HG03457 (cell line): ENCODE data around the gene OTOA.
"Not testable (repeated sequence)": the region's sequence is repeated elsewhere in the genome, so short reads cannot be mapped to it uniquely, and the experiment has no call there.

Experiments
- ATAC-seq: cut with Tn5 transposase; IDR thresholded peaks from one replicate; pipeline ENCODE4 v1.9.1; 2021; ENCODE audit warnings: moderate number of reproducible peaks; ENCODE audit not compliant: unreplicated experiment

Gene OTOA

DNA sequence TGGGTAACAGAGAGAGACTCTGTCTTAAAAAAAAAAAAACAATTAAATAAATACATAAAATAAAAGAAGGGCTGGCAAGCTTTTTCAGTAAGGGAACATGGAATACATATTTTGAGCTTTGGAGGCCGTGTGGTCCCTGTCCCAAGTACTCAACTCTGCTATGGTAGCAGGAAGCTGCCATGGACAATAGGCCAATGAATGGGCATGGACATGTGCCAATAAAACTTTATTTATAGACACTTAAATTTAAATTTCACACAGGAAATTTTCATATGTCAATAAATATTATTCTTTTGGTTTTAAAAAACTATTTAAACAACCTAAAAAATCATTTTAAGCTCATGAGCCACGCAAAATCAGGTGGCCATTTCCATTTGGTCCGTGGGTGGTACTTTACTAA, 3.8 kb downstream of the OTOA start:
- ATAC-seq, result no peak

- ATAC-seq, result no peak
Observed at GRCh38 chr16:21673469-21673868, 9.7 kb downstream of the OTOA start.

GRCh38 chr16:21674456-21674855, 10.7 kb downstream of the OTOA start:
- ATAC-seq, result not testable (repeated sequence)

- not testable (repeated sequence) for ATAC-seq
Observed at GRCh38 chr16:21680714-21681113, 16.9 kb downstream of the OTOA start.

- no peak for ATAC-seq
Observed at GRCh38 chr16:21683184-21683583, 19.4 kb downstream of the OTOA start.

GRCh38 chr16:21684199-21684598, 20.4 kb downstream of the OTOA start:
- no peak for ATAC-seq

GRCh38 chr16:21685034-21685455, 21.3 kb downstream of the OTOA start:
- ATAC-seq, result no peak

DNA sequence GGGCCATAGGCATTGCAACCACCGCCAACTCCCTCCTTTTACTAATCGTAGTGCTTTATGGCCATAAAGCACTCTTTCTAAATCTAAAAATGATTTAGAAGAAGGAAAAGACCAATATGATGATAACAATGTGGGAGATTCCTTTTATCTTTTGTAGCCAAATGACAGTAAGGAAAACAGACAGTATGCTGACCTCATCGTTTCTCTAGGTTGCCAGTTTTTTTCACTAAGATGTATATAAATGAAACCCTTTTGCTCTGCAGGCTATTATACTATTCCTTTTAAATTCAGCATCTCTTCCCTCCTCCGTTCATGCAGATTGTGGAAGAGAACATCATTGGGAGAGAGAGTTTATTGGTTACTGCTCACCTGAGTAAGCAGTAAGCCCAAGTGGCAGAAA, 25.3 kb downstream of the OTOA start:
- ATAC-seq, result no peak

- ATAC-seq, result not testable (repeated sequence)
Observed at GRCh38 chr16:21690967-21691366, 27.2 kb downstream of the OTOA start.

- no peak for ATAC-seq
Observed at GRCh38 chr16:21694609-21695008, 30.8 kb downstream of the OTOA start.

DNA sequence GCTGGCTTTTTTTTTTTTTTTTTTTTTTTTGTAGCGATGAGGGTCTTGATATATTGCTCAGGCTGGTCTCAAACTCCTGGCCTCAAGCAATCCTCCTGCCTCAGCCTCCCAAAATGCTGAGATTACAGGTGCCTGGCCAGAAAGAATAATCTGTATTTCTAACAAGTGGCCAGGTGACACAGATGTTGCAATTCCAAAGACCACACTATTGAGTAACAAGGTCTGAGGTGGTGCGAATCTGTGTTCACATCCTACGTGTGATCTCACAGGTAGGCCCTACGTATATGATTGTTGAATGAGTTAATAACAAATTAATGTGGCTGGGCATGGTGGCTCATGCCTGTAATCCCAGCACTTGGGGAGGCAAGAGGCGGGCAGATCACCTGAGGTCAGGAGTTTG, 33.3 kb downstream of the OTOA start:
- ATAC-seq, result no peak

DNA sequence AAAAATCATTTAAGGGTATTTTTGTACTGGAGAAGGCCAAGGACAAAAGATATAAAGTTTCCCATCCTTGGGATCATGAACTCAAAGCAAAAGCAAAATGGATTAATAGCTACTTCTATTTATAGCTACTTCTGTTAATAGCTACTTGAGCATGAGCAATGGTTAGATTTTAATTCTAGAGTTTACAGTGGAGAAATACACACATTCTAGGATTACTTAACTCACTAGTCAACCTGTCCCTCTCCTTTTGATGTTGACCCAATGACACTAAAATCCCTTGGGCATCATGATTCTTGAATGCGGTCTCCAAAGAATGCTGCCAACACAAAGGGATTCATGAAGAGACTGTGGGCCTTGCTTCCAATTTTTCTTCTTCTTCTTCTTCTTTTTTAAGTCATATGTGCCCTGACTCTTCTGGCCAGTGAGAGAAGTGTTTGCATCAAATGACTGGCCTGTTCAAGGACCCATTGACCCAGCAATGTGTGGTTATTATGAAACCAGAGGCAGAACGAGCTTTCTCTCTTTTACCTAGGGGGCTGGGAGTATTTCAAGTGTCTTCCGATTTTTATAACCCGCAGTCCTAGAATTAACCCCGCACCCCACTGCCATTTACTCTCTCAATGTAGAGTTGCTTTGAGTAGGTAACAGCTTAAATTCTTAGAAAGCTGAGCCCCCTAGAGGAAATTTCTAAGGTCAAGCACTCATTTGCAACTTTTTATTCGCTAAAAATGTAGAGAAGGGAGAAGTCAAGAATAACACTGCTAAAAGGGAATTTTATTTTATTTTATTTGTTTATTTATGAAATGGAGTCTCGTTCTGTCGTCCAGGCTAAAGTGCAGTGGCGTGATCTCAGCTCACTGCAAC, 34.6 kb downstream of the OTOA start:
- no peak for ATAC-seq

DNA sequence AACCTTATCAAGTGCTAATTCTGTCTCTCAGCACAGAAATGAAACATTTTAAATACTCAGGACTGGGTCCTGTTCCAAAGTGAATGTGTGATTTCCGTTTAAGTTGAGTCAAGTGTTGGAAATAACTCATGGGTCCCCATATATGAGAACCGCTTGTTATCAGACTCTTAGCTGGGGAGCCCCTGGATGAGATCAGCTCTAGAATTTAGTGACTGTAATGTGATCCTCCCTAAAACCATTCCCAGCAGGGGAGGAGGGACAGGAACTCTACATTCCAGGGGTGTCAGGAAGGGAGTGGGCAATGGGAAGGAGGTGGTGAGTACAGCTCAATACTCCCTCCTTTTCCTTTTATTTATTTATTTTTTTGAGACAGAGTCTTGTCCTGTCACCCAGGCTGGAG, 37.5 kb downstream of the OTOA start:
- ATAC-seq, result no peak

- no peak for ATAC-seq
Observed at GRCh38 chr16:21702276-21702675, 38.5 kb downstream of the OTOA start.

DNA sequence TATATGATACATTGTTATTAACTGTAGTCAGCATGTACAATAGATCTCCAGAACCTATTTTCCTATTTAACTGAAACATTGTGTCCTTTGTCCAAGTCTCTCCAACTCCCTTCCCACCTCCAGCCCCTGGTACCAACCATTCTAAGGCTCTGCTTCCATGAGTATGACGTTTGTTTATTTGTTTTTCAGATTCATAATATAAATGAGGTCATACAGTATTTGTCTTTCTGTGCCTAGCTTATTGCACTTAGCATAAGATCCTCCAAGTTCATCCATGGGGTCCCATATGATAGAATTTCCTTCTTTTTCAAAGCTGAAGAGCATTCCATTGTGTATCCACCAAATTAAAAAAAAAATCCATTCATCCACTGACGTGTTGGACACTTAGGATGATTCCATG, 39.4 kb downstream of the OTOA start:
- no peak for ATAC-seq

GRCh38 chr16:21703589-21704174, 39.9 kb downstream of the OTOA start:
- peak; percentile 76 for ATAC-seq

- no peak for ATAC-seq
Observed at GRCh38 chr16:21704266-21704665, 40.5 kb downstream of the OTOA start.

DNA sequence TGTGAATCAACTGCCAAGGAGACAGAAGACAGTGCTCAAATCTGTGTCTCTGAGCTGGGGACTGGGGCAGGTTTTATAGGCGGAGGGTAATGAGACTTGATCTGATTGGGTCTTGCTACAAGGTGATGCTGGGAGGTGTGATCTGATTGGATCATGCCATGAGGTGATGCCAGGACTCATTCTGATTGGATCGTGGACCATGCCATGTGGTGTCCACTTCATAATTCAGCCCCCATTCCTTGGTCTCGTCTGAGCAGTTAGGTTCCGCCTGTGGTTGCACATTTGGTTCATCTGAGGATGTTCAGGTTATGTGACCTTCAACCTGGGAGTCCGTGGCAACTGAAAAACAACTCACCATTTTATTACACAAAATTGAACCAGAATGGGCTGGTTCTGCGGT, 41.0 kb downstream of the OTOA start:
- no peak for ATAC-seq

DNA sequence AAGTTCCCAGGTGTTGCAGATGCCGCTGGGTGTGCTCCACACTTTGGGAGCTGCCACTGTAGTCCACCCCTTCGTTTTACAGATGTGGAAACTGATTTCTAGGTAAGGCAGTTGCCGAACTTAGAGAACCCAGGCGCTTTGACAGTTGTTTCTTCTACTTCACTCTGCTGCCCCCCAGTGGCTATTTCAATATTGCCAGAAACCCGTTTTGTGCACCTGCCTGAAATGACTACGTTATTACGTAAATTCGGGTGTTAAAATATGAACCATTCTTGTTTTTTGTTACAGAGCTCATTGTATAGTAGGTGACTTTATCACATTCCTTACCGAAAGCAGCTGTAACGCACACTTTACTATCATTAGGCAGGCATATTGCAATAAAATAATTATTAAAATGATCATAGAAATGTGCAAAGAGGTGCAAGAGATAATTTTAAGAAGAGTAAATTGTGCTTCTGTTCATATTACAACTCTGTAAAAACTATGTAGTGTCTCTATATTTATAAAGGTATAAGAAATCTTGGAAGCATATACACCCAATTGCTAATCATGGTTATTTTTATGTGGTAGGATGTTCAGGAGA, 44.9 kb downstream of the OTOA start:
- no peak for ATAC-seq

DNA sequence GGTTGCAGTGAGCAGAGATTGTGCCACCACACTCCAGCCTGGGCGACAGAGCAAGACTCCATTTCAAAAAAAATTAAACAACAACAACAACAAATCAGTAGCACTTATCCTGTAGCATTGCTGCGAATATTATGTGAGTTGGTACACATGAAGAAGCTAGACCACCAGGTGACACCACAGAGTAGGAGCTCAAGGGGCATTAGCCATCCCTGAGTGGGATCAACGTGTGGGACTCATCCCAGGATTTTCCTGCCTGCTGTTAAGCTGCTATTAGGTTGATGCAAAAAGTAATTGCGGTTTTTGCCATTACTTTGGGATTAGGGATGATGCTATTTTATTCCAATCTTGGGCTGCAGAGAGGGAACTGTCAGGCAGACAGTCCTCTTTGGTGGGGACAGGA, 47.2 kb downstream of the OTOA start:
- ATAC-seq, result no peak

- no peak for ATAC-seq
Observed at GRCh38 chr16:21713549-21714368, 50.0 kb downstream of the OTOA start.

DNA sequence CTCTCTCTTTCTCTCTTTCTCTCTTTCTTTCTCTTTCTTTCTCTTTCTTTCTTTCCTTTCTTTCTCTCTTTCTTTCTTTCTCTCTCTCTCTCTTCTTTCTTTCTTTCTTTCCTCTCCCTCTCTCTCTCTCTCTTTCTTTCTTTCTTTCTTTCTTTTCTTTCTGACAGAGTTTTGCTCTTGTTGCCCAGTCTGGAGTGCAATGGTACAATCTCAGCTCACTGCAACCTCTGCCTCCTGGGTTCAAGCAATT, 50.5 kb downstream of the OTOA start:
- ATAC-seq, result not testable (repeated sequence)
